22Rv1 (cell line): ENCODE measurements around the gene CDIPT.

Source experiments
- ZFX ChIP-seq: fragments of 450-650 bp; IDR thresholded peaks from 2 replicates; pipeline ENCODE4 v1.6.1; 2017; ENCODE audit warnings: antibody characterized with exemption, borderline replicate concordance
- TF ChIP-seq, protein P1 (sequence below): fragments of 450-650 bp; IDR thresholded peaks from 2 replicates; pipeline ENCODE4 v1.5.1; 2017; ENCODE audit warnings: mild to moderate bottlenecking

- TF ChIP-seq, protein P1, sequence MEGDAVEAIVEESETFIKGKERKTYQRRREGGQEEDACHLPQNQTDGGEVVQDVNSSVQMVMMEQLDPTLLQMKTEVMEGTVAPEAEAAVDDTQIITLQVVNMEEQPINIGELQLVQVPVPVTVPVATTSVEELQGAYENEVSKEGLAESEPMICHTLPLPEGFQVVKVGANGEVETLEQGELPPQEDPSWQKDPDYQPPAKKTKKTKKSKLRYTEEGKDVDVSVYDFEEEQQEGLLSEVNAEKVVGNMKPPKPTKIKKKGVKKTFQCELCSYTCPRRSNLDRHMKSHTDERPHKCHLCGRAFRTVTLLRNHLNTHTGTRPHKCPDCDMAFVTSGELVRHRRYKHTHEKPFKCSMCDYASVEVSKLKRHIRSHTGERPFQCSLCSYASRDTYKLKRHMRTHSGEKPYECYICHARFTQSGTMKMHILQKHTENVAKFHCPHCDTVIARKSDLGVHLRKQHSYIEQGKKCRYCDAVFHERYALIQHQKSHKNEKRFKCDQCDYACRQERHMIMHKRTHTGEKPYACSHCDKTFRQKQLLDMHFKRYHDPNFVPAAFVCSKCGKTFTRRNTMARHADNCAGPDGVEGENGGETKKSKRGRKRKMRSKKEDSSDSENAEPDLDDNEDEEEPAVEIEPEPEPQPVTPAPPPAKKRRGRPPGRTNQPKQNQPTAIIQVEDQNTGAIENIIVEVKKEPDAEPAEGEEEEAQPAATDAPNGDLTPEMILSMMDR = no peak
- TF ChIP-seq ZFX = no peak
These were observed 28.8 kb upstream of the CDIPT start for GRCh38 chr16:29891525-29892457.
